ENCODE results near the gene TNFRSF6B.

GRCh38 chr20:63740627-63741353, 44.3 kb downstream of the TNFRSF6B start:
- no peak for TF ChIP-seq EZH2 (IDR thresholded peaks at IDR 0.05; ENCODE audit: insufficient read depth, low read length)
- TF ChIP-seq CTCF (IDR thresholded peaks at IDR 0.05; ENCODE audit: insufficient read depth, low read depth, low read length), result no peak

Data from astrocyte (in vitro differentiated cells and primary cell).